ENCODE results near the gene DOHH.
"Not testable (repeated sequence)": the region's sequence is repeated elsewhere in the genome, so short reads cannot be mapped to it uniquely, and the experiment has no call there.

Gene DOHH

DNA sequence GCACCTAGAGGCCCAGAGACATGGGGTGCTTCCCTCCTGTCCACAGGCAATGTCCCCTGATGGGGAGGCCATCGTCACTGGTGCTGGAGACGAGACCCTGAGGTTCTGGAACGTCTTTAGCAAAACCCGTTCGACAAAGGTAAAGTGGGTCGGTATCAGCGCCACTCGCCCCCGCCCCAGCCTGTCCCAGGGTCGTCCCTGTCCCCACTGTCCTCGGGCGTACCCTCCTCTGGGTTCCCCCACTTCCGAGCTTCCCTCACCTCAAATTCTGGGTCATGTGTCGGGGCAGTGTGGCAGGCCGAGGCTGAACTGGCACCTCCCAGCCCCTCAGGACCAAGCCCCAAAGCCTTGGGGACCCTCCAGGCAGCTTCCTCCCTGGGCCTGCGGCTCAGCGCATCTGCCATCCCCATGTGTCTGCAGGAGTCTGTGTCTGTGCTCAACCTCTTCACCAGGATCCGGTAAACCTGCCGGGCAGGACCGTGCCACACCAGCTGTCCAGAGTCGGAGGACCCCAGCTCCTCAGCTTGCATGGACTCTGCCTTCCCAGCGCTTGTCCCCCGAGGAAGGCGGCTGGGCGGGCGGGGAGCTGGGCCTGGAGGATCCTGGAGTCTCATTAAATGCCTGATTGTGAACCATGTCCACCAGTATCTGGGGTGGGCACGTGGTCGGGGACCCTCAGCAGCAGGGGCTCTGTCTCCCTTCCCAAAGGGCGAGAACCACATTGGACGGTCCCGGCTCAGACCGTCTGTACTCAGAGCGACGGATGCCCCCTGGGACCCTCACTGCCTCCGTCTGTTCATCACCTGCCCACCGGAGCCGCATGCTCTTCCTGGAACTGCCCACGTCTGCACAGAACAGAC lies 34.1 kb upstream of the DOHH start:
- no peak for DNase-seq

DNA sequence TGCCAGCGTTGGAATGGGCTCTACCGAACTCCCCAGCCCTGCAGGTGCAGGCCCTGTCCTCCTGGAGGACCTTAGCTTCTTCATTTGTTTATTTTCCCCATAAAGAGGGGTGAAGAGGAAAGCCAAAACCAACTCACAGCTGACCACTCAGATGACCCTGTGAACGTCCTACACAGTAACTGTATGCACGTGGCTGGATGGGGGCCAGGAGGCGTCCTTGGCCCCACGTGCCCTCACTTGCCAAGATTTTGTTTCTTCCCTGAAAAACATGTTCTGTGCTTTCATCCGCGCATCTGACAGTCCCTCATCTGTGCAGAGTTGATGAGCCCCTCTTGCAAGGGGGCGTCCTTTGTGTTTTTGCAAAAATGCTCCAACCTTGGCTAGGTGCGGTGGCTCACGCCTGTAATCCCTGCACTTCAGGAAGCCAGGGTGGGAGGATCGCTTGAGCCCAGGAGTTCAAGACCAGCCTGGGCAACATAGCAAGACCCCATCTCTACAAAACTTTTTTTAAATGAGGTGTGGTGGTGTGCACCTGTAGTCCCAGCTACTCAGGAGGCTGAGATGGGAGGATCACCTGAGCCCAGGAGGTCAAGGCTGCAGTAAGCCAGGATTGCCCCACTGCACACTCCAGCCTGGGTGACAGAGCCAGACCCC lies 33.2 kb upstream of the DOHH start:
- DNase-seq = no peak

DNA sequence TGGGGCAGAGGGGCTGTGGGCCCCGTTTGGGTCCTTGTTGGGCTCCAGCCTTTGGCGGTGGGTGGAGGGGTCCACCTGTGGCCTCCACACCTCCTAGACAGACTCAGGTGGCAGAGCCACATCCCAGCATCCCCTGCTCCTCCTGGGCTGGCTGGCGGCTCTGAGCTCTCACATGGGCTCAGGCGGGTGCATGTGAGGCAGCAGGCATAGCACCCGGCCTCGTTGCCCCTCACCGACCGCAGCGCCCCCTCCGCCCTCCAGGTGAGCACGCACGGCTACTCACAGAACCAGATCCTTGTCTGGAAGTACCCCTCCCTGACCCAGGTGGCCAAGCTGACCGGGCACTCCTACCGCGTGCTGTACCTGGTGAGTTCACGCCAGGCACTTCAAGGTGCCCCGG lies 32.6 kb upstream of the DOHH start:
- DNase-seq = no peak

GRCh38 chr19:3532154-3532786 lies 31.8 kb upstream of the DOHH start:
- no peak for DNase-seq

GRCh38 chr19:3531716-3532115 lies 31.2 kb upstream of the DOHH start:
- DNase-seq = no peak

GRCh38 chr19:3530389-3530788 lies 29.9 kb upstream of the DOHH start:
- DNase-seq = no peak

- not testable (repeated sequence) for DNase-seq
Observed at GRCh38 chr19:3529299-3529698, 28.8 kb upstream of the DOHH start.

- DNase-seq = no peak
Observed at GRCh38 chr19:3528539-3529211, 28.2 kb upstream of the DOHH start.

DNA sequence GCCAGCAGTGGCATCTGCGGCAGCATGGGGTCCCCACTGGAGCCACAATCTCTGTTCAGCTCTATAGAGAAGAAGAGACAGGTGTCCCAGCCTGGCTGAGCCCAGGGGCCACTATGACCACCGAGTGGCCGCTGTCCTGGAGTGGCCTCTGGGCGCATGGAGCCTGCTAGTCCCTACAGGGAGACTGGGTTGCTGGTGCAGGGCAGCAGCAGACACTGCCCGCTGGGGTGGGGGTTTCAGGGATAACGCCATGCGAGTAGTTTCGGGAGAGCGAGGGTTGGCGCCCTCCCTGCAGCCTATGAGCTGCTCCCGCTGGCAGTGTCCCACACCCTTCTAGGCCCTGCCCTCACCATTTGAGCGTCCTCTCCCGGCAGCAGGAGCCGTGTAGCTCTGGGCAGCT lies 27.6 kb upstream of the DOHH start:
- DNase-seq = no peak

DNA sequence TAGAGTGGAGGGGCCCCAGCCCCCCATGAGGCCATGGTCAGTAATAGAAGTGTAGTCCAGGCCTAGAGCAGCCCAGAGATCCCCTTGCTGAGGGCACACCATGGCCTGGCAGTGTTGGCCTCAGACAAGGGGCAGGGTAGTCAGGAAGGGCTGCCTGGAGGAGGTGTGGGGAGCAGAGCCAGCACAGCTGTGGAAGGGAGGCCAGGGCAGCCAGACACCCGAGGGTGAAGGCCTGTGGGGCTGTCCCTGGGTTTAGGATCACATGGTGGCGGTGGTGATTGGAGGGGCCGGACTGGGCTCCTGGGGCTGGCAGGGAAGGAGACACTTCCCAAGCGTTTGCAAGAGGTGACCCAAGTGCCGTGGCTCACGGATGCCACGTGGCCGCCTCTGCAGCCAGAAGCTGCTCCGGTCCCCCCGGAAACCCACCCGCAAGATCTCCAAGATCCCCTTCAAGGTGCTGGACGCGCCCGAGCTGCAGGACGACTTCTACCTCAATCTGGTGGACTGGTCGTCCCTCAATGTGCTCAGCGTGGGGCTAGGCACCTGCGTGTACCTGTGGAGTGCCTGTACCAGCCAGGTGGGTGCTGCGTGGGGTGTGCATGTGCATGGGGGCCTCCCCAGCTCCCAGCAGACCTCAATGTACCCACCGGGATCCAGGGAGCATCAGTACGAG lies 26.9 kb upstream of the DOHH start:
- no peak for DNase-seq

DNA sequence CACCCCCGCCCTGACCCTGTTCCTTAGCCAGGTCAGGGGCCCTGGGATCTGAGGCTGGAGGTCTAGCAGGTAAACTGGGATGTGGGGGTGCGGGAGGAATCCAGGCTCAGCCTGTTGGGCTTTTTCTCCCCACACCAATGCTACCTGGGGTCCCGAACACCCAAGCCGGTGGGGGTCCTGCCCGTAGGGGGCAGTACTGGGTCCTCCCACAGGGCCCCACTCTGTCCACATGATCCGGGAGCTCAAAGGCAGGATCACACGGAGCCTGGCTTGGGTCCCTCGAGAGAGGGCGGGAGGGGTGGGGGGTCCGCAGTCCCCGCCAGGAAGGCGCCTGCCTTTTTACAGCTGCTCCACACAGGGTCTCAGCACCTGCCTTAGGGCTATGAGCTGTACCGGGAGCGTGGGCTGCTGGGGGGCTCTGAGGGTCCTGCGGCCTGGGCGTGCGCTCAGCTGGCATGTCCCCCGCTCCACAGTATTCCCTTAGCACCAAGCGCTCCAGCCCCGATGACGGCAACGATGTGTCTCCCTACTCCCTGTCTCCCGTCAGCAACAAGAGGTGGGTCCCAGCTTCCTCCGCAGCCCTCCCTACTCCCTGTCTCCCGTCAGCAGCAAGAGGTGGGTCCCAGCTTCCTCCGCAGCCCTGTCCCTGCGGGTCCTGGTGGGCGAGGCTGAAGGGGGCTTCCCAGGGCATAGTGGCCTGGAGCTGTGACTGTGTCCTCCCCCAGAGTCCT lies 26.2 kb upstream of the DOHH start:
- DNase-seq = no peak

- no peak for DNase-seq
Observed at GRCh38 chr19:3524904-3525451, 24.5 kb upstream of the DOHH start.

DNA sequence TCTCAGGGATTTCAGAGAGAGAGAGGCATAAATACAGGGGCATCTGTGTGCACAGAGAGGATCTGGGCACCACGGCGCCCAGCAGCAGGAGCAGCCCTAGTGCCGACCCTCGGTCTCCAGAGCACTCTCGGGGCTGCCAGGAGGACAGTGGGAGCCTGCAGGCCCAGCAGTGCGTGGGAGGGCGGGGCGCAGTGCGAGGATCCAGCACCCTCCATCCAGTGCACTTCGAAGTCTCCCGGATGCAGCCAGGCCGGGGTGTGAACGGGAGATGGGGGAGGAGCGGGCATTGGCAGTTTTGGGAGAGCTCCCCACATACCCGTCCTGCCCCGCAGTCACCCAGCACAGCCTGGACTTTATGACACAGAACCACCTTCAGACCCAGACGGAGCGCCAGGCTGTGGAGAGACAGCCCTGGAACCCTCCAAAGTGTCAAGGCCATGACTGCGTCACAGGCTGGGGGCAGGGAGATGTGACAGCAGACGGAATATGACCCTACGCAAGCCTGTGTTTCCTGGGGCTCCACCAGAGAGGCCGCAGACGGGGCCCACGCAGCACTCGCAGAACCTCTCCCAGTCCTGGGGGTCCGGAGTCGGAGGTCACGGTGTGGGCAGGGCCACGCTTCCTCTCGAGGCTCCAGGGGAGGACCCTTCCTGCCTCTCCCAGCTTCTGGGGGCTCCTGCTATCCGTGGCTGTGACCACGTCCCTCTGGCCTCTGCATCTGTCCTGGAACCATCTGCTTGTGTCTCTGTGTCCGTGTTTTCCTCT lies 23.8 kb upstream of the DOHH start:
- DNase-seq = no peak

- DNase-seq = no peak
Observed at GRCh38 chr19:3523361-3524077, 23.0 kb upstream of the DOHH start.

DNA sequence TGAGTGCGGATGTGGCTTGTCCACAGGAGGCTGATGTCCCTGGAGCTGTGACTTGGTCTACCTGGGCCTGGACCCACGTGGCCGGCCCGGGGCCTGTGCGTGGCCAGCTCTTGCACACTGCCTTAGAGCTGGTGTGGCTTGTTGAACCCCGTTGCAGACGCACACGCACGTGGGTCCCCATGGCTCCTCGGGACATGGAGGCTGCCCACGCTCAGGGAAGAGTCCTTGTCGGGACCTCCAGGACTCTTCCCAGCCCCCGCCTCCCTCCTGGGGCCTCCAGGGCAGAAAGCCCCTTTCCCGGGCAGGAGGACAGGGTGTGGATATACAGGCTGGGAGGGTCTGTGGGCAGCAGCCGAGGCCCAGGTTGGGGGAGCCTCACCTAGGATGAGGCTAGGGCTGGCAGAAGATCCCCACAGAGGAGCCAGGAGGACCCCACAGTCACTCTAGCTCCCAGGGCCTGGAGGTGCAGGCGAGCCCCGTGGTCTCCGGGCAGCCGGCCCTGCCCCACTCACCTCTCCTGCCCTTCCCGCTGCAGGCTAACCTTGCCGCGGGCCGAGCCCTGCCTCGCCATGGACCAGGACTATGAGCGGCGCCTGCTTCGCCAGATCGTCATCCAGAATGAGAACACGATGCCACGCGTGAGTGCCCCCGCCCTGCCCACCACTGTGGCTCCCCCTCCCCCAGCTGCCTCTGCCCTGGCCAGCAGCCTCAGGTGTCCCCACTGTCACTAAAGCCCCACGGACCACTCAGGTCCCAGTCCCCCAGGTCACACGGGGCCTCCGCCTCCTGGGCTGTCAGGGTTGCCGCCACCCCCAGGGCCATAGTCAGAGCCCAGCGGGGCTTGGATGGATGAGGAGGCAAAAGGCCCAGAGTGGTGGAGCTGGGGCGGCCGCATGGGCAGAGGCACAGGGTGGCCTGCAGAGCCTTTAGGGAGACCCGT lies 22.2 kb upstream of the DOHH start:
- no peak for DNase-seq

- DNase-seq = no peak
Observed at GRCh38 chr19:3521104-3521445, 20.6 kb upstream of the DOHH start.

GRCh38 chr19:3520166-3521103 lies 20.0 kb upstream of the DOHH start:
- no peak for DNase-seq

- DNase-seq = no peak
Observed at GRCh38 chr19:3519126-3519525, 18.7 kb upstream of the DOHH start.

All from NCI-H524 treated with DMSO at 0.1 percent for 48 hours (cell line).